HG02943 (cell line): ENCODE measurements around the gene SYT6.

ENCODE experiments used
- ATAC-seq: cut with Tn5 transposase; IDR thresholded peaks from one replicate; pipeline ENCODE4 v1.9.1; 2021; ENCODE audit warnings: mild to moderate bottlenecking, low read depth, moderate library complexity; ENCODE audit not compliant: unreplicated experiment

The SYT6 gene

GRCh38 chr1:114124644-114125043 is 29.0 kb downstream of the SYT6 start:
- ATAC-seq, result no peak

GRCh38 chr1:114122941-114123618 is 30.6 kb downstream of the SYT6 start:
- ATAC-seq, result no peak

DNA sequence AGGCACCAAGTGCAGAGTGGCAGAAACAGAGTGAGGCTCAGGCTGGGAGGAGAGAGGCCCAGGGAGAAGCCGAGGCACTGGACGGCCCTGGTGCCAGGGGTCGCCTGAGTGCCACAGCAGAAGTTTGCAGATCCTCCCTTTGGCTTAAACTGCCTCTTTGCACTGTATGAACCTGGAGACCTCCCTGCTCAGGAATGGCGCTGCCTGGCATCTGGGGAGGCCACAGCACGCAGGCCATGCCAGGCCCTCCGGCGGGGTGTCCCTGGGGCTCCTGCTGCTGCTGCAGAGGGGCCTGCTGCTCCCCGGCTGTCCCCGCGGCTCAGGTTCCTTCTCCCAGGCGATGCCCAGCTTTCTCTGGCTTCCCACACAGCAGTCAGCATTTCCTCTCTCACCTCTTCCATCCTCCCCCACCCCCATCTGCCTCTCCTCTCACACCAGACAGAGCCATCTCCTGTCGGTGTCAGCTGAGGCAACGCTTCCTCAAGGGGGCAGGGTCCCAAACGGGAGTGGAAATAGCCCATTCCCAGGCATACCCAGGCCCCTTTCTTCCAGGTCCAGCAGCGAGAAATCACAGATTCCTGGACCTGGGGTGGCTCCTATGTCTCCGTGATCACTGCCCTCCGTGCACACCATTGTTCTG is 35.2 kb downstream of the SYT6 start:
- no peak for ATAC-seq

DNA sequence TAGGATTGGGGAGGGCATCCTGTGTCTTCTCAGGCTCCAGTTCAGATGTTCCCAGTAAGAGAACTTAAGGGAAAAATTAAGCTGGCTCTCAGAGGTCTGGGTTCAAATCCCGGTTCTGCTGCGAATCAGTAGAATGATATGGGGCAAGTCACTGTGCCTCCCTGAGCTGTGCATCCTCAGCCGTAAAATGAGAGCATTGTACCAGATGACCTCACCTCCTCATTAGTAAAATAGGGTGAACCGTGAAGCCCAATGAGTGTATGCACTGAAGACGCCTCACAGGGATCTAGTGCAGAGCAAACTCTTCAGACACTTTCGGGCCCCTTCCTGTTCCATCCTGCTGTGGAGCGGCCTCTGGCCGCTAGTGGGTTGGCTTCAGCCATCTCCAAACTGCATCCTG is 36.0 kb downstream of the SYT6 start:
- no peak for ATAC-seq

GRCh38 chr1:114116086-114116485 is 37.6 kb downstream of the SYT6 start:
- no peak for ATAC-seq

DNA sequence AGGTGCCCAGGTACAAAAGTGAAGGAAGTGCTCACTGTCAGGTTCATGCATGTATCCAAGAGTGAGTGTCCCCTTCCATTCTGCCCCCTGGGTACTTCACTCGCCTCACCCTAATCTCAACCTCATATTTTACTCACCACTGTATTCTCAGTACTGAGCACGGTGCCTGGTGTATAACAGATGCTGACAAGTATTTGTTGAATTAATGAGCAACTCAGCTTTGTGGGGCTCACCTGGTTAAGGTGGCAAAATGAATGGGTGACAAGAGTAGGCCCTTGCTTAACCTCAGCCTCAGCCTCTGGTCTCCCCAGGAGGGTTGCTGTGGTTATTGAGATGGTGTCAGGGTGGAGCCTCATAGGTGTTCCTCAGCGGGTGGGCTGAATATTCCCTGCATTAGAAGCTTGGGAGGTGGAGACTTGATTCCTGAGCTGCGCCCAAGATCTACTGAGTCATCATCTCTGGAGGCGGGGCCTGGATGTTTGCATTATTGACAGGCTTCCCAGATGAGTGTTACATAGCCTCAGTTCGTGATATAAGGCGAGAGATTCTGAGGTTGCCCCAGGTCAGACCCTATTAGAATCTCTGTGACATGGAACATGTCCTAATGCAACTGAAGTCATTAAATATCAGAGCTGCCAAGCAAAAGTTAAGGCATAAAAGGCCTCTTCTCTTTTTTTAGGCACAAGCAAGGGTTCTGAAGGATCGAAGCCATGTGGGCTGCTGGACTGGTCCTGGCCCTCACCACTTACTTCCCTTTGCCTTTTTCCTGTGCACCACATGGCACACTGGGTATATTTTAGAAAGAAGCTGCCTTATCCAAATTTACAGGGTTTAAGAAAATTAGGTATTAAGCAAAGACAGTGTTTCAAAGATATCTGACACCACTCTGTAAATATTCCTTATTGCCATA is 39.2 kb downstream of the SYT6 start:
- no peak for ATAC-seq

- ATAC-seq, result no peak
Observed at GRCh38 chr1:114113411-114114184, 40.1 kb downstream of the SYT6 start.

DNA sequence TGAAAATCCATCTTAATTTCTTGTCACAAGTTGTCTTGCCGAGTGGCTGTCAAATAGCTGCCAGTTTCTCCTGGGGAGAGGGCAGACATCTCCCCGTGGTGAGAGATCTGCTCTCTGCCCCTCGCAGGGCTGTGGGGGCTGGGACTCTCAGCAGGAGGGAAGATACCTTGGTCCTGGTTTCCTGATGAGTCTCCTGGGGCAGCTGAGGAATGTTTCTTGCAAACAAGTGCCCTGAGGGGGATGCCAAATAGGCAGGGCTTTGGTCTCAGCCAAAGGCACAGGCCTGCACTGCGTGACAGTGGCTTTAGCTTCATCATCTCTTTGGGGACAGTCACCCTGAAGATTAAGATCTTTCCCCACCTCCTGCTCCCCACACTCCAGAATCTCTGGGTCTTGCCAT is 40.9 kb downstream of the SYT6 start:
- no peak for ATAC-seq

- ATAC-seq, result no peak
Observed at GRCh38 chr1:114111731-114112641, 41.7 kb downstream of the SYT6 start.

GRCh38 chr1:114109981-114110380 is 43.7 kb downstream of the SYT6 start:
- no peak for ATAC-seq

DNA sequence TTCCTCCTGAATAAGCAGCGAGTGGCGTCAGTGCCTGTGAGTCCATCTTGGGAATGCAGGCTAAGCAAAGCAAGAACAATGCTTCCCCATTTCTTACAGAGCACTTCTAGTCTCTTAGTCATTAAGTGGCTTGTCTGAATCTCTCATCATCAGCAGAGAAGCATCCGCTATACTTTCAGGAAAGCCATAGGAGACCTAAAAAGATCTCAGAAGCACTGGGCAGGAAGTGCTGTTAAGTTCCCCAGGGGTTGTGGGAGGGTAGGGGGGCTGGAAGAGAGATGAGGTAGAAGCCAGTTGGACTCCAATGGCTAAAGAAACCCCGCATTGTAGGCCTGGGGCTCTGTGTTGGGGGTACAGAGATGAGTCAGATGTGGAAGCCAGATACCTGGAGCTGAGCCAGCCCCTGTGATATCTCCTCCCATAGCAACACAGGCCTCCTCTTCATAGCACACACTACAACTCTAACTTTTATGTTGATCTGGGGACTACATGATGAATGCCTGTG is 44.9 kb downstream of the SYT6 start:
- no peak for ATAC-seq

DNA sequence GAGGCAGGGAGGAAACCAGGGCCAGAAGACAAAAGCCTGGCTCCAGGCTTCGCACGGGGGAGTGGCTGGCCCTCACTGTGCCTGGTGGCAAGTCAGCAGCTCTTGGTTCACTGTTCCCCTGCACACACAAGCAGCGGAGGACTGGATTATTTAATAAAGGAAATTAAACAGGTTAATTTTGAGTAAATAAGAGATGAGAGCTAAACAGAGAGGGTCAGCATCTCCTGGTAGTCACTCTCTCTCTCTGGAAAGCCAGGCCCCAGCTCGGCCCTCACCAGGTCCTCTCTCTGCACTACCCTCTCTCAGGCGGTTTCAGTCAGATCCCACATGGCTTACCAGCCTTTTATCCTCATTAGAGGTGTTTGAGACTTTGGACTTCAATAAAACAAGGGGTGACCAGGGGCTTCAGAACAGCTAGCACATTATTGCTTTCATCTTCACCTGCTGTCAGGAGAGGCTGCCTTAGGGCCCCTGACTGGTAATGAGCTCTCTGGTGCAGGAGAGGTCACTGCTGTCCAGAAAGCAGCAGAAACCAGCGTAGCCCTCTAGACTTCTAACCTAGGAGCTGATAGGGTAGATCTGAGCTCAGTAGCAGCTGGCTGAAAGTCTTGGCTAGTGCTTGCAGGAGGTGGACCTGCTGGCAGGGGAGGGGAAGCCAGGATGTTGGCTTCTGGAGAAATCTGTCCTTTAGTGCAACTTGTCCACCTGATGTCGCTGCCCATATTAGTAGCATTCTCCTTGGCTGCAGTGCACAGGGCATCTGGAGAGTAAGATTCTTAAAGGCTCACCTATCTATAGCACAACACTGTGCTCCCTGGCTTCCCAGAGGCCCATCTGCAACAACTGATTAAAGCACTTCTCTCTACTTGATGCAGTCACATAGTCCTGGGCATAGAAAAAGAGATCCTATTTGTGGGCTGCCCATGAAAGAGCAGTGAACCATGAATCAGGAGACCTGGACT is 45.9 kb downstream of the SYT6 start:
- no peak for ATAC-seq

- no peak for ATAC-seq
Observed at GRCh38 chr1:114105421-114105979, 48.2 kb downstream of the SYT6 start.

GRCh38 chr1:114104949-114105348 is 48.7 kb downstream of the SYT6 start:
- ATAC-seq, result no peak

DNA sequence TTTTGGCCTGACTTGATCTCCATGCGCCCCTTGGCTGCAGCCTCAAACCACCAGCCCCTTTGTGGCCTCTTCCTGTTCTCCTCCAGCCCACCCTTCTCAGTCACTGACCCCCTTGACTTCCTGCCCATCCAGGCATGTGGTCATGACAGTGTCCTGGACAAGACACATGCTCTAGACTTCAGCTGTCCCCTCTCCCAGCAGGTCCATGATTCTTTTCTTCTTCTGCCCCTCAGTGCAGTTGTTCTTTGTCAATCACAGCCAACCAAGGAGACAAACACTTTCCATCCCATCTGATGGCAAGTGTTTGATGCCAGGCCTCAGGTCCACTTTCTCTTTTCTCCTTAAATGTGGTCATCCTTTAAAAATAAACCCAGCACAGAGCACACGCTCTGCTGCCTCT is 49.7 kb downstream of the SYT6 start:
- no peak for ATAC-seq

GRCh38 chr1:114102136-114102535 is 51.5 kb downstream of the SYT6 start:
- no peak for ATAC-seq

- no peak for ATAC-seq
Observed at GRCh38 chr1:114100148-114100547, 53.5 kb downstream of the SYT6 start.

- ATAC-seq, result no peak
Observed at GRCh38 chr1:114099268-114099667, 54.4 kb downstream of the SYT6 start.
